Nephron progenitor cell (in vitro differentiated cells): ENCODE data around the gene PIK3CD.

Source experiments
- DNase-seq: peaks from one replicate; pipeline ENCODE4 v3.0.0; 2021
- H3K27ac Mint-ChIP-seq: 2 replicates; pipeline ENCODE4 v1.8.0; 2021; ENCODE audit warnings: mild to moderate bottlenecking, moderate library complexity, mixed read lengths
- H3K27me3 Mint-ChIP-seq: 2 replicates; pipeline ENCODE4 v1.8.0; 2021; ENCODE audit warnings: mild to moderate bottlenecking, low read depth, mixed read lengths; ENCODE audit not compliant: poor library complexity
- H3K36me3 Mint-ChIP-seq: 2 replicates; pipeline ENCODE4 v1.8.0; 2021; ENCODE audit warnings: low read depth, mixed read lengths
- H3K4me1 Mint-ChIP-seq: 2 replicates; pipeline ENCODE4 v1.8.0; 2021; ENCODE audit warnings: mixed read lengths
- H3K4me3 Mint-ChIP-seq: 2 replicates; pipeline ENCODE4 v1.8.0; 2021; ENCODE audit warnings: mild to moderate bottlenecking, moderate library complexity, mixed read lengths
- H3K9me3 Mint-ChIP-seq: 2 replicates; pipeline ENCODE4 v1.8.0; 2021; ENCODE audit warnings: mild to moderate bottlenecking, moderate library complexity, mixed read lengths
- TF ChIP-seq, protein P1 (sequence below): fragments of 200-600 bp; sonication (generic); IDR thresholded peaks from 2 replicates; pipeline ENCODE4 v1.5.0; 2021; ENCODE audit warnings: antibody characterized with exemption

Gene PIK3CD

DNA sequence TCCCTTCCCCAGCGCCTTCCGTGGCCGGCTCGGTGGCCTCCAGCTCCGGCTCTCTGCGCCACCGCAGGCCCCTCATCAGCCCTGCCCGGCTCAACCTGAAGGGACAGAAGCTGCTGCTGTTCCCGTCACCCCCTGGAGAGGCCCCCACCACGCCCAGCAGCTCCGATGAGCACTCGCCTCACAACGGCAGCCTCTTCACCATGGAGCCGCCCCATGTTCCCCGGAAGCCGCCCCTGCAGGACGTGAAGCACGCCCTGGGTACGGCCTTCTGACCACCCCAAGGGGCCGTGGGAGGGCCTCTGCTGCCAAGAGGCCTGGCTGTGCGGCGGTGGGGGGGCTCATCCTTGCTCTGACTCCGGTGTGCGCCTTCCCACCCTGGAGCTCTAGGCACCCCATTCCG, 41.0 kb upstream of the PIK3CD start:
- Mint-ChIP-seq H3K4me3 (no peak overlapping the region), H3K9me3 (no peaks in the 10 kb centered on the region)

DNA sequence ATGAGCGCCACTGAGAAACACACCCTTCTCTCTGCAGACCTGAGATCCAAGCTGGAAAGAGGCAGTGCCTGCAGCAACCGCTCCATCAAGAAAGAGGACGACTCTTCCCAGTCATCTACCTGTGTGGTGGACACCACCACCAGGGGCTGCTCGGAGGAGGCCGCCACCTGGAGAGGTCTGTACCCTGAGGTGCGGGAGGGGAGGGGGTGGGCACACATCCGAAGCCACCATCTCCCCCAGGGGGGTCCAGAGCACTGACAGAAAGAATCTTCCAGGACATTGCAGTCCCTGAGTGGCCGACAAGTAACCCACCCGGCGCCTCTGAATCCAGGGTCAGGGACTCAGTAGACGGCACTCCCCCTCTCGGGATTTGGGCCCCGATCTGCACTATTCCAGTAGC, 39.8 kb upstream of the PIK3CD start:
- no peak overlapping the region for H3K4me3 Mint-ChIP-seq
- H3K36me3 Mint-ChIP-seq = peaks cover 8% of the 10 kb centered on the region
- no peaks in the 10 kb centered on the region for H3K27me3 Mint-ChIP-seq
- DNase-seq = no peak
- no peaks in the 10 kb centered on the region for H3K9me3 Mint-ChIP-seq
- TF ChIP-seq, protein P1, sequence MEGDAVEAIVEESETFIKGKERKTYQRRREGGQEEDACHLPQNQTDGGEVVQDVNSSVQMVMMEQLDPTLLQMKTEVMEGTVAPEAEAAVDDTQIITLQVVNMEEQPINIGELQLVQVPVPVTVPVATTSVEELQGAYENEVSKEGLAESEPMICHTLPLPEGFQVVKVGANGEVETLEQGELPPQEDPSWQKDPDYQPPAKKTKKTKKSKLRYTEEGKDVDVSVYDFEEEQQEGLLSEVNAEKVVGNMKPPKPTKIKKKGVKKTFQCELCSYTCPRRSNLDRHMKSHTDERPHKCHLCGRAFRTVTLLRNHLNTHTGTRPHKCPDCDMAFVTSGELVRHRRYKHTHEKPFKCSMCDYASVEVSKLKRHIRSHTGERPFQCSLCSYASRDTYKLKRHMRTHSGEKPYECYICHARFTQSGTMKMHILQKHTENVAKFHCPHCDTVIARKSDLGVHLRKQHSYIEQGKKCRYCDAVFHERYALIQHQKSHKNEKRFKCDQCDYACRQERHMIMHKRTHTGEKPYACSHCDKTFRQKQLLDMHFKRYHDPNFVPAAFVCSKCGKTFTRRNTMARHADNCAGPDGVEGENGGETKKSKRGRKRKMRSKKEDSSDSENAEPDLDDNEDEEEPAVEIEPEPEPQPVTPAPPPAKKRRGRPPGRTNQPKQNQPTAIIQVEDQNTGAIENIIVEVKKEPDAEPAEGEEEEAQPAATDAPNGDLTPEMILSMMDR = no peak
- no peak overlapping the region for H3K27ac Mint-ChIP-seq
- no peaks in the 10 kb centered on the region for H3K4me1 Mint-ChIP-seq

More for the DNA sequence above, 41.0 kb upstream of the PIK3CD start:
- H3K36me3 Mint-ChIP-seq = peaks cover 8% of the 10 kb centered on the region
- no peak for DNase-seq
- no peaks in the 10 kb centered on the region for H3K27me3 Mint-ChIP-seq
- TF ChIP-seq, protein P1 = no peak
- H3K4me1 Mint-ChIP-seq = no peaks in the 10 kb centered on the region
- peak overlapping the region; percentile 45 for H3K27ac Mint-ChIP-seq

DNA sequence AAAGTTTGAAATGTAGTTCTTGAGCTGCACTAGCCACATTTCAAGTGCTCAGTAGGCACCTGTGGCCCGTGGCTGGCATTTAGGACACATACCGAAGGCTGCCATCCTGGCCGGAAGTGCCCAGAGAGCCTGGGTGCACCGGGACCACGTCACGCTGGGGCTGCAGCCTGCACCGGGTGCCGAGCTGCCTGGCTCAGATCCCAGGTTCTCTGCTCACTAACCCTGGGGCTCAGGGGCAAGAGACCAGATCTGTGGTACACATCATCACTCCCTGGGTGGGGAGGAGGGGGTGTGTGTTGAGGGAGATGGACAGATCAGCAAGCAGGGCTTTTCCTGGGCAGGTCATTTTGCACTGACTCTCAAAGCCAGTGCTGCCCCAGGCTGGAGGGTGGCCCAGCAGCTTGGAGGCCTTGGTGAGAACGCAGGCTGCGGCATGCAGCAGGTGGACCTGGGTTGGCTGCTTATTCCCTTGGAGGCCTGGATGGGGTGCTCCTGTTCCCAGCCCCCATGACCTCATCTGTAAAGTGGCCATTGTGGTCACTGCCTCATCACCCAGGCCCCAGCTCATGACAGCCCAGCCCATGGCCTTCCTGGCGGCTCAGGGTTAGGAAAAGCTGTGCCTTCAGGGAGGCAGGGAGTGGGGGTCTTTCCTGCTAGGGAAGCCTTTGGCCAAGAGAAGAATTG, 39.2 kb upstream of the PIK3CD start:
- H3K4me3 Mint-ChIP-seq = no peak overlapping the region
- no peaks in the 10 kb centered on the region for H3K4me1 Mint-ChIP-seq
- H3K27ac Mint-ChIP-seq = no peak overlapping the region
- DNase-seq = no peak
- H3K27me3 Mint-ChIP-seq = peaks cover under 1% of the 10 kb centered on the region
- H3K9me3 Mint-ChIP-seq = no peaks in the 10 kb centered on the region
- H3K36me3 Mint-ChIP-seq = peaks cover 8% of the 10 kb centered on the region
- TF ChIP-seq, protein P1 = no peak

DNA sequence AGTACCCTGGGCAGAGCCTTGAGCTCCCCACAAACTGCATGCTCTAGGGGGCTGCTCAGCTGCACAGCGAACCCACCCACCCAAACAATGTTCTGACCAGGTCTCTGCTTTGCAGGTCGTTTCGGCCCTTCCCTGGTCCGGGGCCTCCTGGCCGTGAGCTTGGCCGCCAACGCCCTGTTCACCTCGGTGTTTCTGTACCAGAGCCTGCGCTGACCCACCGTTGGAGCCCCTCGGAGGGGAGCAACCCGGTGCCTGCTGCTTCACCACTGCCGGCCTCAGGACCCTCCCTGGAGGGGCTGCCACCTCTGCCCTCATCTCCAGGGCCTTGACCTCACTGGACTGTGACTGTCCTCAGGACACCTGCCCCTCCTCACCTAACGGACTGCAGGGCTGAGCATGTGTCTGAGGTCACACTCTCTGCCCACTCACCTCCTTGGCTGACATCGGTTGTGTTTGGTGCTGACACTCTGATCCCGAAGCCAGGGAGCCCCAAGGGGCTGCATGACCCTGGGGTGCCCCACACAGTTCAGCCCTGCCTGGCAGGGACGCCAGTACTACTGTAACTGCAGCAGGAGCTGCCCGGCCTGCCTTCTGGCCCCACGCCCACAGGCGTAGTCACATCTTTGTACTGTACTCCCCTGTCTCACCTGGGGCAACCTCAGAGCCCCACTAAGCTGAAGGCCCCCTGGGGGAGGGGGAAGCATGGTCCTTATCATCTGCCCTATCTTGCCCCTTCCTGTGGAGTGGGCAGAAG, 38.5 kb upstream of the PIK3CD start:
- H3K27me3 Mint-ChIP-seq = peaks cover 4% of the 10 kb centered on the region
- H3K27ac Mint-ChIP-seq = no peak overlapping the region
- no peaks in the 10 kb centered on the region for H3K9me3 Mint-ChIP-seq
- TF ChIP-seq, protein P1 = no peak
- H3K4me1 Mint-ChIP-seq = no peaks in the 10 kb centered on the region
- H3K36me3 Mint-ChIP-seq = peaks cover 8% of the 10 kb centered on the region
- no peak overlapping the region for H3K4me3 Mint-ChIP-seq
- DNase-seq = no peak

DNA sequence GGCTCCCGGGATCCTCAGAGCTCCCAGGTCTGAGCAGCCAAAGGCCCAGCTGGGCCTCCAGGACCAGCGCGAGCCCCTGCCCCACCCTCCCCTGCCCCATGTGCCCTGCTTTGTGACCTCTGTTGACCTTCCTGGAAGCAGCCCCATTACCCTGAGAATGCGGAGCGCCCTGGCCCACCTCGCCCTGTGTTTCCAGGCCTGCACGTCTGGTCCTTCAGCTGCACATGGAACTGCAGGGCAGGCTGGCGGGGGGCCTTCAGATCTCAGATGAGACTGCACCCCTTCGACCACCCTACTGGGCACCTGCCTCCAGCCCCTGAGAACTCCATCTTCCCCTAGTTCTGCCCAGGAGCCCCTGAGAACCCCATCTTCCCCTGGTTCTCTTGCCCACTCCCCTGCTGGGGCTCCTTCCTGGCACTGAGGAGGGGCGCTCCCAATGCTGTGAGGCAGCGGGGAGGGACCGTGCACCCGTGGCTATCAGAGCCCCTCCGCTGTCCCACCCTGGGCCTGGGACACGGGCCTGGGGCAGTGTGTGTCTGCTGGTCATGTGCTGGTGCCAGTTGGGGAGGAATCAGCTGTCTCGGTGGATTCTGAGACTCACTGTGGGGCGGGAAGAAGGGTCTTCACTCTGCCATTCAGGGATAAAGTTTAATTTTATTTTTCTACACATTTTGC, 37.8 kb upstream of the PIK3CD start:
- Mint-ChIP-seq H3K27ac (peak overlapping the region; percentile 48), H3K4me1 (peaks cover 1% of the 10 kb centered on the region), H3K4me3 (no peak overlapping the region), H3K36me3 (peaks cover 8% of the 10 kb centered on the region), H3K27me3 (peaks cover 4% of the 10 kb centered on the region), H3K9me3 (no peaks in the 10 kb centered on the region)
- DNase-seq = no peak
- TF ChIP-seq, protein P1 = no peak
